HG03135 (cell line): Measurements from ENCODE around the gene SAMD4A.

Source experiments
- ATAC-seq: cut with Tn5 transposase; IDR thresholded peaks from one replicate; pipeline ENCODE4 v1.9.1; 2021; ENCODE audit warnings: mild to moderate bottlenecking, moderate library complexity; ENCODE audit not compliant: unreplicated experiment

SAMD4A gene

DNA sequence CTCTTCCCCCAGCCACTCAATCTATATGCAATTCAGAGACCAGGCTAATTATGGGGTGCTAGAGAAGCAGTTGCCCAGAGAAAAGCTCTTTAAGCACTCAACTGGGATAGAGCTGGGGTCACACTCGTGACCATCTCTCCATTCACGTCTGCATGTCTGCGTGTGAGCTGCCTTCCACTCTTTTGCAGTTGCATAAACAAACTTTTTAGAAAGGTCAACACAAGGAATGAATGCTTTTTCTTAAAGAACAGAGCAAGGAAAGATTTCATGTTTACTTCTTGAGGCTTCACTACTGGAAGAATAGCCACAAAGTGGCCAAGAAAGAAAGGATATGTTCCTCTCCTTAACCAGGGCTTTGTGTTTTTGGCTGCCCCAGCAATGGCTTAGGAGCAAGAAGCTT lies 151.1 kb downstream of the SAMD4A start:
- no peak for ATAC-seq

DNA sequence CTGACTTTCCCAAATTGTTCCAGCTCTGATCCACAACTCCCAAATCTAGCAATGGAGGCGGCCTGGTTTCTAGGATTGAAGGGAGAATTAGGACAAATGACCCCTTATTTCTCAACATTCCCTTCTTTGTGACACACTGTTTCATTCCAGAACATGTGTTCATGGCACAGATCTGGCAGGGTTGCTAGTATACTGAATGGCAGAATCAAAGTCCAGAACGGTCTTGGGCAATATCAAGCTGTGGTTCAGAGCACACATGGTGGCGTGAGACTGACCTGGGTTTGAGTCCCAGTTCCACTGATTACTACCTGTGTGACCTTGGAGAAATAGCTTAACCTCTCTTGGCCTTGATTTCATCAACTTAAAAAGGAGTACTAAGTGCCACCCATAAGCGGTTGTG lies 152.5 kb downstream of the SAMD4A start:
- ATAC-seq: no peak

DNA sequence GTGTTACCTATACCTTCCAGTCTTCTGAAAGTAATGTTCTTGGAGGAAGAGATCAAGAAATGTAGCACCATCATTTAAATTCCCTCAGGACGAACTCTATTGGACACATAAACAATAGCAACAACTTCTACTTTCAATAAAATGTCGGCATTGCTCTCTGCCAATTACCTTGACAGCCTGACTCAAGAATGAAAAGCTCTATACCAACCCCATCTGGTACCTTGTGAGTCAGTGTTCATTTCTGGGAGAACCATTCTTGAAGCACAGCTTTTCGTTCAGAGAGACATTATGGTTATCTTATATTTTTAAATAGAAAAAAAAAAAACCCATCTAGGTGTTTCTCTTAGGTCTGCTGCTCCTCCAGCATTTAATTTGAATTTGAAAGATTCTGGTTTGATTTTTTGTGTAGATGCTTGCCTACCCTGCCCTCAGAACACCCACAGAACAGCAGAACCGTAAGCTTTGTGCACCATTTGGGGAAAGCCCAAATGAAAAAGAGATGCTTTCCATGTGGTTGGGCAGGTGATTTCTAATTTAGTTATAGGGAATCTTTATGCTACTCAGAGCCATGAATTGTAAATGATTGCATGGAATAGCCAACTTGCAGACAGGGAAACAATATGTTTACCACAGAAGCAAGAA lies 156.0 kb downstream of the SAMD4A start:
- ATAC-seq: no peak

DNA sequence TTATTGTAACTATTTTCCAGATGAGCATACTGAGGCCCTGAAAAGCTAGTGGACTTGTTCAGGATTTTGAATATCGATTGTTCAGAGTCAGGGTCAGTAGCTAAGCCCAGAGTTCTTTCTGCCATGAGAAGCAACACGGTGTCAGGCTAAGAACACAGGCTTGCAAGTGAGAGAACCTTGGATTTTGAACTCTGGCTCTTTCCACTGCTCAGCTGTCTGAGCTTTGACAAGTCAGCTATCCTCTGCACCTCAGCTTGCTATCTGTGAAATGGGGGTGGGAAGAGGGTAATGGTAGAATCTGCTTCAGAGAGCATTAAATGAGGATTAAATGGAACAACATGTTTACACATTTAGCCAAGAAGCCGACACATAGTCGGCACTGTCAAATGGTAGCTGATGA lies 157.2 kb downstream of the SAMD4A start:
- ATAC-seq: no peak

DNA sequence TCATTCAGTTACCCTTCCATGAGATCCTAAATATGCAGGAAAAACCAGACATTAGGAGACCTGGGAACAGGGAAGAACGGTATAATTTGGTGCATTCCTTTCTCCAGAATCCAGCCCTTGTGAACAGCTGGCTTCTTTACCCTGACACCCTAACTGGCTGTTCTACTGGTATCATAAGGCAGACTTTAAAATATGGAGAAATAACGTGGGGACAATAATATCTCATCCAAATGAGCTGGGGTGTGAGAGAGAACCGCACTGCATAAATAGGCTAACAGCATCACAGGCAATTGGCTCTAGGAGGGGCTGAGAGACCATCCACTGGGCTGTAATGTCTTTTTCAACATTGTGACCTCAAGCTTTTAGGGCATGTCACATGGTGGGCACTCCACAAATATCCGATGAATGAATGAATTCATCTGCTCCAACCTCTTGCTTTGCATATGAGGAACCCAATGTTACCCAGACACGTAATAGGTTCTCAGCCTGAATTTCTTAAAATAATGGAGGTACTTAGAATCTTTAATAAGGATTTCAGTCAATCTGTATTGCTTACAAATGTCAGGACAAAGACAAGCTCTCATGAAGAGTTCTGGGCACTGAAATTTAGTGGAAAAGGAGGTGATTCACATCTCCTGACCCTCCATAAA lies 157.9 kb downstream of the SAMD4A start:
- ATAC-seq: no peak

DNA sequence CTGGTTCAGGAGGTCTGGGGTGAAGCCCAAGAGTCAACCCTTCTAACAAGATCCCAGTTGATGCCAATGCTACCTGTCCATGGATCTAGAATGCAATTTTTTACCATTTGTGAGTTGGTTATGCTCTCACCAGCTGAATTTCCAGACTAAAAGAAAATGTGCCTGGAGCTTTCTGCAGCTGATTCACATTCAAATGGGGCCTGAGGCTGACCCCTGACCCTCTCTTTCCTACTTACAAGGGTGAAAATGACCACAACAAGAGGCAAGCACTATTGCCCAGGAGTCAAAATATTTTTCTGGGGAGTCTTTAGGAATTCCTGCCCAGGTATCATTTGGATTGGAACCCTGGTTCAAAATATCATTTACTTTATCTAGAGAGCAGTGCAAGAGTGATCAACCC lies 159.1 kb downstream of the SAMD4A start:
- no peak for ATAC-seq

DNA sequence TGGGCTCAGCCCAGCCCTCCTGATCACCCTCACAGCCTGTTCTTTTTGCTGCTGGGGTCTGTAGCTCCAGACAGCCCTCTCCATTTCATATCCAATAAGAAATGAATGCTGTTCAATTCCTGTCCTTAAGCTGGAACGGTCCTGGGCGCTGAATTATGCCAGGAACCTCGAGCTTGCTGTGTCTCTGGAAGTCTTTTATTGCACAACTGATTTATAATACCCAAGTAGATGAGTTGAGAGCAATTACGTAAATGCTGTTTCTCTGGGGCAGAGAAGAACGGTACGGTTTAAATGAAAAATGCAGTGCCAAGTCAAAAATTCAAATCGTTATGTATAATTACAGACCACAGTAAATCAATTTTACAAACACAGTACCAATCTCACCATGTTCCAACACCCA lies 161.0 kb downstream of the SAMD4A start:
- no peak for ATAC-seq

DNA sequence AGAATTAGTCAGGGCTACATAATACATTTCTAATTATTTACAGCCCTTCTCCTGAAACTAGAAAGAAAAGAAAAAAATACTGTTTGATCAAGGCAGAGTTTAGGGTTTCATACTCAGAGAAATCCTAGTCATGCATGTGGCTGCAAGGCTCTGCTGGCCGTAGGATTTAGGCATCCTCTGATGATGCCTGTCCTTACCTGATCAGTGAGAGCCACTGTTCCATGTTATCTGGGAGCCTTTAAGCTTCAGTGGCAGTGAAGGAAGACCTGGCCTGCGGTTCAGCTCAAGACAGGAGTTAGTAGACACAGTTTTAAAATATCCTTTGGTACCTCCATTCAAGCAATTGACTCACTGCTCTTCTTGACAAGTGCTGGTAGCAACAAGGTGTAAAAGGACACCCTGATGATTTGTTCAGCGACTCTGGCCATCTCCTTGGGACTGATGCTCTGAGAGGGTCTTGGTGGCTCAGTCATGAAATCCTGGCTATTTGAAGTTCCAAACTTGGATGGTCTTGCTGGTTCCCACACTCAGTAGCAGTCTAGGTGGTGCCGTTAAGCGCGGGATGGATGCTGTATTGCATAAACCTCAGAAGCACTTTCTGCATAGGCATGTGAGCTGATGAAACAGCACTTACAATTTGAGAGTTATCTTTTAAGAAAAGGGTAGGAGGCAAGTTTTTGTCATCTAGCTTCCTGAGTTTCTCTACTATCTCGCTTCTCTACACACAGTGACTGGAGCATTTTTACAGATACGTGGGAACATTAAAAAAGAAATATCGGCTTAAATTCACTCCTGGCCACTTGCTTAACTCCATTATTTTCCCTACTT lies 162.0 kb downstream of the SAMD4A start:
- no peak for ATAC-seq

DNA sequence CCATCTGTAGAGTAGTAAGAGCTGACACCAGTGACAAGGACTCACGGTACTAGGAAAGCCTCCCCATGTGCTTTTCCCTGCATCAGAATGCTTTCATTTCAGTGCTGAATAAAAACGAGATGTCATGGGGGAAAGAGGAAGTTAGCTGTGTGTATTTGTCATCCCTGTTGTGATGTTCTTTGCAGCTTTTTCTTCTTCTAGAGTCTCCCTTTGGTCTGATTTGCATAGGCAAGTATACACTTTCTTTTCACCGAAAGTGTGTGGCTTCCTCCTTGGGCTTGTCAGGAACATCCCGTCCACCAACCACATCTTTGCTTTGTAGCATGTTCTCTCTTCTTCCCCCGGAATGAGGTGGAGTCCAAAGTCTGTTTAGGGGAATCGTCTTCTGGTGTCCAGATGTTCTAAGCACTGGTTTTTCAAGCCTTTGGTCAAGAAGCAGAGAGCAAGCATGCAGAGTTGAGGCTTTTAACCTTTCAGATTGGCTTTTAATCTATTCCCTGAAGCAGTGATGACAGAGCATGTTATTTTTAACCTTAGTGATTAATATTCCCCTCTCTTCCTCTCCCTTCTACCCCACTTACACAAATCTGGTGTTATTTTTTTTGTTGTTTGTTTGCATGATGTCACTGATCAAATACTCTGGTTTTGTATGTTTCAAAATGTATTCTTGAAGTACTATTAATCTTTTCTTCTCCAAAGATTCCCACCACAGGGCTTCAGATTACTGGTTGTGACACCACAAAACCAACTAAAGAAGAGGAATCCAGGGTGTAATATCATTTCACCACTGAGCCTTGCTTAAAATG lies 163.4 kb downstream of the SAMD4A start:
- ATAC-seq: peak; percentile 93

DNA sequence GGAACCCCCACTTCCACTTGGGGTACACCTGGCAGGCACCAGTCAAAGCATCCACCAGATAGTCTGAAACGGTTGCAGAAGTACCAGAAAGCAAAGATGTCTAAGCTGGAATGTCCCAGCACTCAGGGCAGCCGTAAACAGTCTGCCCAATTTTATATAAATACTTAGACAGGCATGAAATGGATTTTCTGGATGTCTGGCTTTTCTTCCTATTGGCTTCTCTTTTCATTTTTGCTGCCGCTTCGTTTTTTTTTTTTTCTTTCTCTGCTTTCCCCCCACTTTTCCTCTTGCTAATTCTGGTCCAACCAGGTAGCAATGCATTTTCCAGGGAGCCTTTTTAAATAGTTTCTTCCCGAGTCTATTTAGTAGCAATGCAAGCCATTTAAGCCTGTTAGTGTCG lies 168.0 kb downstream of the SAMD4A start:
- no peak for ATAC-seq

DNA sequence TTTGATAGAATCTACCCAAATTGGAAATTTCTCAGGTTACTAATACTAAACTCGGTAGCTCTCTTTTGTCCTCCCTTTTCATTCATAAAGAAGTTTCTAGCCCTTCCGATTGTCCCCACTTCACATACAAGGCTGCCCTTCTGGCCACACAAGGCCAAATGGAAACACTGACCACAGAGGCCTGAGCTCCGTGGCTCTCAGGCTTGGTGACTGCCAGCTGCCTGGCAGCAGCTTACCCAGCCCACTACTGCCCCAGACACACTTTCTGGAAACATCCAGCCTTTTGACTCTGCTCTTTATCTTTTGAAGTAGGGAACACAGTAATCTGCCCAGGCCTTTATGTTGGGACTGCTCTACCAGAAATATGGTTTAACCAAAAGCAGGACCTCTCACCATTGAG lies 168.5 kb downstream of the SAMD4A start:
- ATAC-seq: no peak

DNA sequence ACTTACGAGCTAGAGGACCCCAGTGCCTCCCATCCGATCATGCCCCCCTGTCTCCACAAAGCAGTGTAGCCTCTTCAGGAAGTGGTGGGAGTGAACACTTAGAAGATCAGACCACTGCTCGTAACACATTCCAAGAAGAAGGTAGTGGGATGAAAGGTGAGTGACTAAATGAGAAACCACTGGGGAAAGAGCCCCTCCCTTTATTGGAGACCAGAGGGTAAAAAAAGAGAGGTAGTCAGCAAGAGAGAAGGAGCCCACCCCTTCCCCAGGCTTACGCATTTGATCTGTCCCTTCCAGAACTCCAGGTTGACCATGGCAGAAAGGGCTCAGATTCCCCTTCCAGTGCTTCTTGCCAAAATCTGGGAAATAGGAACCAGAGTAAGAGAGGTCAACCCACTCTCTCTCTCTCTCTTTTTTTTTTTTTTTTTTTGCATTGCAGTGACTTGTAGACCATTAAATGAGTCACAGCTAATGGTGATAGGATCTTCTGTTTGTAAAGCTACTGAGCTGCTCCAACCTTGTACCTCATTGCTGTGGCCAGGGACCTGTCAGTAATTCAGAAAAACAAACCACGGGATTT lies 170.3 kb downstream of the SAMD4A start:
- no peak for ATAC-seq

DNA sequence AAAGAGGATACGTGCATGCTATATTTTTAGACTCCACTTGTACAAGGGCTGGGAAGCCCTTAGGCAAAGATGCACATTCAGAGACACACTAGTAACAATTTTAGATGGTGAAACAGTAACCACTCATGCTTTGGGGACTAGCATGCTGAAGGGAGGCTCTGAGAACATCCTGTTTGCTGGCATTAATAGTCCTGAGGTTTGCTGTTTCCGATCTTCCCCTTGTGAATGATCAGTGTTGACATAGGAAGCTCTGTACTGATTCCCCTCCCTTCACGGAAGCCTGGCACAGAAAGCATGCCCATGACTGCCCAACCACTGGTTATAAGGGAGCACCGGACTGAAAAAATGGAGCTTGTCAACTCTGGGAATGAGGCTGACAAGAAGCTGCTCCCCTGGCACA lies 171.1 kb downstream of the SAMD4A start:
- ATAC-seq: no peak

DNA sequence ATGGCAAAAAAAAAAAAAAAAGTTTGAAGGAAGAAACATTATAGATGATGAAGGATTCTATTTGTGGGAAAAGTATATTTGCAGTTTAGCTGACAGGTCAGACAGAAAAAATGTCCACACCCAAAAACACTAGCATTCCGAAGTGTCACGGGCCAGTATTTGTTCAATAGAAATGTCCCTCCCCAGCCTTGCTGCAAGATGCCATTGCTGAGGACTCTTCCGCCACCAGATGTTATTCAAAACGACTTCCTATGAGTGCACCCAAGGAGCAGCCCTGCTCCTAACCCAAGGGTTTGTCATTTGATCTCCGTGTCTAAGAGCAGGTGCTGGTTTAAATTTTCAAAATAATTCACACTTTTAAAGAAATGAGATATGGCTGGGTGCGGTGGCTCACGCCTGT lies 172.6 kb downstream of the SAMD4A start:
- ATAC-seq: no peak

DNA sequence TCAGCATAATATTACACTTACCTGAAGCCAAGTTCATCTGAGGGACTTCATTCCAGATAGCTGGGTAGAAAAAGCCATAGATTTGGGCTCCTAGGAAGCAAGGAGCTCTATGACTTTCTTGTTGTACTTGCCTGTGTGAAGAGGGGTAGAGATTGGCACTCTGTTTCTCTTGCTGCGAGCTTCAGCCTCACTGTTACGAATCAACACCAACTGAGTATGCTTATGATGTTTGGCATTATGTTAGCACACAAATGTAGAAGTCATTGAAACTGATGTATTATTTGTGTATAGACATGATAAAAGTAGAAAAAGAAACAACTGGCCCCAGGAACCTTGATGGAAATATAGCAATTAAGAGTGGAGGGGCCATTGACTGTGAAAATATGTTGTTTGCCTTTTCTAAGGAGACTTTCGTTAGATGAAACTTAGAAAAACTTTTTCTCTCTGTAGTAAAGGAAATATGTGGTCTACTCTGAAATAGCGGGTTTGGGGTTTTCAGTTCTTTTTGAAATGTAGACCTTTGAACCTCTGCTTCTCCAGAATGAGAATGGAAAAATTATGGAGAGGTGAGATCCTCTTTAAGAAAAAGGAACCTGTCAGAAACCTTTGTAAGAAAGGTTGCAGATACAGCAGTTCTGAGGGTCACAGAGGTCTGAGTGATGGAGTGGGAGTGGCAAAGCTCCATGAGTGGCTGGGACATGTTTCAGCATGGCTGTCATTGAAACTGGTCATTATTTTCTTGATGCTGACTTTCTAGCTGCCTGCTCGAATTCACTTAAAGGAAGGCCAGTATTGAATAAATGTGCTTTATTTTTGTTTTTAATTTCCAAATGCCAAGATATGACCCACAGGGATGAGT lies 175.8 kb downstream of the SAMD4A start:
- no peak for ATAC-seq

DNA sequence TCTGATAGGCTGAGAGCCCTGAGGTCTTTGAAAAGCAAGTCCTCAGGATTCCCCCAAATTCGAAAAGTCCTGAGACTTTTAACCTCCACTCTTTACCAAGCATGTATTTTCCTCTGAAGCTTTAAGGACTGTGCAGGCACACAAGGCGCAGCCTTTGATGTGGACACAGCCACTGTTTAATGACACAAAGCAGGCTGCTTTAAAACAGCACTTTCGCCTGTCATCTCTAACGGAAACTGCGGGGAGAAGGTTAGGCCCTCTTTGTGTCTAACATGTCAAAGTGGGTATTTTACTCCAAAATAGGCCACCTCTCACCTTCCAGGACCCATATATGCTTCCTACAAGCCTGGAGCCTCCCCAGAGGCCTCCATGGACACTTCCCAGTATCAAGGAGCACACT lies 176.5 kb downstream of the SAMD4A start:
- ATAC-seq: no peak

DNA sequence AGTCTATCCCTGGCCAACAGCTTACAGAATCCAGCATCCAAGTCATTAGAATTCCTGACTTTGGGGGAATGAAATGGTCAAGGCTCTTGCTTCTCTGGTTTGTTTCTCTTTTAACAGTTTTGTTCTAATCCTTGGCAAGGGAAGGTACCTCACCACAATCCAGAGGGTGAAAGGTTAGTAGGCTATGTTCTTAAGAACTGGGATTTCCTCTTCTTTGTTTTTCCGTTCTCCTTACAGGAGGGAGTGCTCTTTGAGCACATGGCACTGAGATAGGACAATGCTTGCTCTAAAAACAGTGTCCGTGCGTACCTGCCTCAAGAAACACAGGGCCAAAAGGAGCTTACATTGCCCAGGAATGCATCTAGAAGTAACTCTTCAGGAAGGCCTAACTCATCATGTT lies 179.1 kb downstream of the SAMD4A start:
- no peak for ATAC-seq

DNA sequence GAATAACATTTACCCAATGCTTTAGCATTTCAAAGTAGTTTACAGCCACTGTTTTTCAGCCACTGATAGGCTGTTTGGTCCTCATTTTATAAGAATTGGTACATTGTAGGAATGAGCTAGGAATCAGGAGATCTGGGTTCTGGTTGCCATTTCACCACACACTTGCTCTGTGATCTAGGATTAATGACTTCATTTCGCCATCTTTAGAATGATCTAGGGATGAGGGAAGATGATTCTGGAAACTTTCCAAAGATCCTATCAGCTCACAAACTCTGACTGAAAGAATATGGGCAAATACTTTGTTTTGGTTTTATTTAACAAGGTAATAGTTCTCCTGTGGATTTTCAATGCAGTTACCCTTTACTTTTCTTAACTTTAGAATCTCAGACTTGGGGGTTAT lies 180.7 kb downstream of the SAMD4A start:
- ATAC-seq: no peak

DNA sequence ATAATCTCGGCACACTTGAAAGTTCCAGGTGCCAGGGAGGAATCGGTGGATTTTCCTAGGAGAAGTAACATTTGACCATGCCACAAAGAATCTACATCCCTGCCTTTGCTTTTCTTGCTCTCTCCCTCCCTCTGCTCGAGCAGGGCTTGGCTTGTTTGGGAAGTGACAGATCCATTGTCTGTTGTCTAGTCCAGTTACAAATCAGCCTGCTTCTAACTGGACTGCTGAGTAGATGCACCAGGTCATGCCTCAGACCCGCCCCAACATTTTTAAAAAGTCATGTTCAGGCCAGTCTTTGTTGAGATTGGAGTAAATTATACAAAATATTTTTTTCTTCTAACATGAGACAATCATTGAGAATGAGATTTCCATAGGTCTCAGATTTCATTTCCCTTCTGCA lies 182.3 kb downstream of the SAMD4A start:
- ATAC-seq: no peak

DNA sequence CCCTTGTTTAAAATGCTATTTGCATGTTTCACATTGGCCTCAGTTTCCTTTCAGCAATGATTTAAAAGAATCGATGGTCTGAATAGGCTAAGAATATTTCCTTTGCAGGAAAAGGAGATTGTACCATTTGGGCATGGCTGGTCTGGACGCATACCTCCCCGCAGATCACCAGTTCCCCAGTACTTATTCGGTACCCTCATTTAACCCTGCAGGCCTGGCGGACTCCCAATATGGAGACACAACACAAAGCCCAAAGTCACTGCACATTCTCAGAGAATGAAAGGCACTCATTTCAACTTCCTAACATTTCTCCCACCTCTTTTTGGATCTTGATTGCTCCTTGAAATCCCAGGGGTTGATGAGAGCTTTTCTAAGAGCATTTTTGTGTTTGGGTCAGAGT lies 182.8 kb downstream of the SAMD4A start:
- ATAC-seq: no peak
